H1 (cell line): ENCODE data around the gene ACAP2. TPM values are rescaled to one million over a fixed set of nuclear protein-coding genes. Genes with fewer than 3 reads are reported as not detected.

Source experiments
- CTCF ChIA-PET: fragments of 300-600 bp; sonication (Branson Sonifier 250); formaldehyde crosslinking; loops from one replicate; lab custom pipeline; 2021; ENCODE audit not compliant: partially characterized antibody; lab: Charles Lee
- POLR2A ChIA-PET: fragments of 300-600 bp; sonication (Branson Sonifier 250); formaldehyde crosslinking; loops from one replicate; lab custom pipeline; 2021; ENCODE audit warnings: inconsistent platforms; ENCODE audit not compliant: partially characterized antibody; lab: Charles Lee
- DNase-seq, 2 experiments: peaks; one replicate each; pipeline versions ENCODE4 v3.0.0 to v3.0.0-alpha.2; 2010 to 2022; ENCODE audit warnings: low spot score in 2 of 2, low read depth in 1 of 2, mixed read lengths in 1 of 2
- FAIRE-seq: peaks from 2 replicates; lab custom pipeline; 2011; peaks lifted over from hg19 to GRCh38; lab: Jason Lieb, UNC
- H2AFZ ChIP-seq: 2 replicates; pipeline ENCODE4 v1.8.1; 2012; ENCODE audit warnings: low read length, inconsistent platforms
- H2AK5ac ChIP-seq: 2 replicates; pipeline ENCODE4 v1.6.1; 2013; ENCODE audit warnings: low read depth, low read length
- H2BK120ac ChIP-seq: replicated peaks from 2 replicates; pipeline ENCODE3; 2013; ENCODE audit warnings: low read depth, low read length, inconsistent platforms
- H2BK12ac ChIP-seq: 2 replicates; pipeline ENCODE4 v1.6.1; 2013; ENCODE audit warnings: low read depth, low read length
- H2BK15ac ChIP-seq: 2 replicates; pipeline ENCODE4 v1.6.1; 2013; ENCODE audit warnings: low read length
- H2BK20ac ChIP-seq: 2 replicates; pipeline ENCODE4 v1.6.1; 2013; ENCODE audit warnings: low read length
- H2BK5ac ChIP-seq: 2 replicates; pipeline ENCODE4 v1.6.1; 2013; ENCODE audit warnings: low read depth, low read length
- H3K14ac ChIP-seq: 2 replicates; pipeline ENCODE4 v1.6.1; 2013; ENCODE audit warnings: inconsistent platforms; ENCODE audit not compliant: insufficient read length
- H3K18ac ChIP-seq: 2 replicates; pipeline ENCODE4 v1.6.1; 2013; ENCODE audit warnings: low read length; ENCODE audit errors: extremely low read depth
- H3K23ac ChIP-seq: 2 replicates; pipeline ENCODE4 v1.6.1; 2013; ENCODE audit warnings: inconsistent platforms; ENCODE audit not compliant: insufficient read length
- H3K23me2 ChIP-seq: 2 replicates; pipeline ENCODE4 v1.6.1; 2013; ENCODE audit warnings: low read depth, low read length
- H3K27ac ChIP-seq: 2 replicates; pipeline ENCODE4 v1.6.1; 2011; ENCODE audit warnings: low read depth, low read length, inconsistent platforms
- H3K27me3 ChIP-seq, 4 experiments: replicated peaks in 1 of 4; 1 replicate in 1 of 4; 2 replicates in 3 of 4; pipeline versions ENCODE4 v1.6.1 to v1.8.1; 2011 to 2013; ENCODE audit warnings: low read length in 3 of 4, mild to moderate bottlenecking in 3 of 4, inconsistent platforms in 2 of 4, mixed read lengths in 2 of 4, moderate library complexity in 1 of 4; ENCODE audit not compliant: control insufficient read depth in 3 of 4, insufficient read depth in 3 of 4; ENCODE audit errors: extremely low read depth in 1 of 4
- H3K36me3 ChIP-seq, 4 experiments: 2 replicates each; pipeline versions ENCODE4 v1.6.1 to v1.8.1; 2011 to 2013; ENCODE audit warnings: mild to moderate bottlenecking in 4 of 4, low read length in 3 of 4, moderate library complexity in 2 of 4, control low read depth in 1 of 4, inconsistent platforms in 1 of 4; ENCODE audit not compliant: insufficient read depth in 4 of 4, control insufficient read depth in 2 of 4
- H3K4ac ChIP-seq: replicated peaks from 2 replicates; pipeline ENCODE3; 2013; ENCODE audit warnings: low read length, low read depth, mixed read lengths, inconsistent platforms; ENCODE audit not compliant: insufficient read length
- H3K4me1 ChIP-seq, 4 experiments: replicated peaks in 1 of 4; 1 replicate in 1 of 4; 2 replicates in 3 of 4; pipeline versions ENCODE4 v1.6.1 to v1.8.1; 2011 to 2013; ENCODE audit warnings: low read length in 3 of 4, inconsistent platforms in 2 of 4, mixed read lengths in 1 of 4; ENCODE audit not compliant: insufficient read depth in 4 of 4, control insufficient read depth in 3 of 4
- H3K4me2 ChIP-seq, 2 experiments: 2 replicates each; pipeline versions ENCODE4 v1.6.1 to v1.8.1; 2011 to 2013; ENCODE audit warnings: low read depth in 2 of 2, low read length in 2 of 2, control low read depth in 1 of 2, inconsistent platforms in 1 of 2, mild to moderate bottlenecking in 1 of 2; ENCODE audit not compliant: insufficient read depth in 1 of 2
- H3K4me3 ChIP-seq, 4 experiments: fragments of 200-600, 300-600 bp in 1 of 4; sonication (generic), shearing (Covaris generic), sonication (Bioruptor Twin) in 1 of 4; 2 replicates each; pipeline versions ENCODE4 v1.5.1 to v1.8.1; 2011 to 2016; ENCODE audit warnings: low read length in 4 of 4, low read depth in 3 of 4, control low read depth in 2 of 4, inconsistent platforms in 2 of 4, mild to moderate bottlenecking in 2 of 4, mixed read lengths in 1 of 4, moderate library complexity in 1 of 4; ENCODE audit not compliant: insufficient read depth in 2 of 4; ENCODE audit errors: extremely low read depth in 1 of 4
- H3K56ac ChIP-seq: replicated peaks from 2 replicates; pipeline ENCODE3; 2013; ENCODE audit warnings: low read depth, mild to moderate bottlenecking, mixed read lengths, low read length, inconsistent platforms; ENCODE audit not compliant: insufficient read length
- H3K79me1 ChIP-seq: 2 replicates; pipeline ENCODE4 v1.6.1; 2013; ENCODE audit warnings: low read depth, low read length, control low read depth
- H3K79me2 ChIP-seq, 2 experiments: 2 replicates each; pipeline versions ENCODE4 v1.6.1 to v1.8.1; 2012 to 2013; ENCODE audit warnings: low read length in 2 of 2, mild to moderate bottlenecking in 2 of 2, inconsistent platforms in 1 of 2; ENCODE audit not compliant: insufficient read depth in 2 of 2, control insufficient read depth in 1 of 2
- H3K9ac ChIP-seq, 4 experiments: replicated peaks in 1 of 4; 1 replicate in 1 of 4; 2 replicates in 3 of 4; pipeline versions ENCODE4 v1.6.1 to v1.8.1; 2011 to 2013; ENCODE audit warnings: low read depth in 3 of 4, low read length in 3 of 4, control low read depth in 2 of 4, mild to moderate bottlenecking in 2 of 4, moderate library complexity in 2 of 4, inconsistent platforms in 1 of 4; ENCODE audit errors: extremely low read depth in 1 of 4
- H3K9me3 ChIP-seq, 2 experiments: 2 replicates each; pipeline versions ENCODE4 v1.6.1 to v1.8.1; 2012 to 2013; ENCODE audit warnings: mild to moderate bottlenecking in 2 of 2, moderate library complexity in 2 of 2, control low read depth in 1 of 2, inconsistent platforms in 1 of 2, low read depth in 1 of 2, low read length in 1 of 2, mixed read lengths in 1 of 2; ENCODE audit not compliant: insufficient read depth in 2 of 2
- H4K20me1 ChIP-seq, 2 experiments: replicated peaks in 1 of 2; 2 replicates each; pipeline versions ENCODE3 to v1.8.1; 2011 to 2013; ENCODE audit warnings: inconsistent platforms in 2 of 2, low read length in 2 of 2, mild to moderate bottlenecking in 1 of 2; ENCODE audit not compliant: insufficient read depth in 2 of 2, control insufficient read depth in 1 of 2
- H4K5ac ChIP-seq: 2 replicates; pipeline ENCODE4 v1.6.1; 2013; ENCODE audit warnings: low read length, low read depth, mixed read lengths, inconsistent platforms; ENCODE audit not compliant: insufficient read length
- H4K8ac ChIP-seq: 2 replicates; pipeline ENCODE4 v1.8.0; 2013; ENCODE audit warnings: mild to moderate bottlenecking, moderate library complexity, low read length, inconsistent platforms; ENCODE audit not compliant: insufficient read depth; ENCODE audit errors: extremely low read depth
- H4K91ac ChIP-seq: replicated peaks from 2 replicates; pipeline ENCODE3; 2013; ENCODE audit warnings: low read length, mixed read lengths, inconsistent platforms; ENCODE audit not compliant: insufficient read length
- E2F6 ChIP-seq: IDR thresholded peaks from 2 replicates; pipeline ENCODE4 v1.6.1; 2012; ENCODE audit warnings: inconsistent platforms
- EZH2 ChIP-seq: fragments of 200-600 bp; sonication (generic); IDR thresholded peaks from 2 replicates; pipeline ENCODE4 v1.7.1; 2012; ENCODE audit warnings: low read depth, mild to moderate bottlenecking, moderate library complexity, low read length, inconsistent platforms; ENCODE audit not compliant: severe bottlenecking
- HDAC2 ChIP-seq, 2 experiments: fragments of 300-600 bp in 1 of 2; sonication (generic) in 1 of 2; IDR thresholded peaks; 2 replicates each; pipeline ENCODE4 v1.6.1; 2011 to 2012; ENCODE audit warnings: low read depth in 2 of 2, low read length in 2 of 2, mild to moderate bottlenecking in 2 of 2, moderate library complexity in 2 of 2, borderline replicate concordance in 1 of 2, inconsistent platforms in 1 of 2
- KDM1A ChIP-seq: fragments of 200-600, 300-600 bp; sonication (generic); IDR thresholded peaks from 2 replicates; pipeline ENCODE4 v1.7.1; 2016; ENCODE audit warnings: mild to moderate bottlenecking, low read length, borderline replicate concordance
- KDM4A ChIP-seq: IDR thresholded peaks from one replicate; pipeline ENCODE4 v1.7.1; 2012; ENCODE audit warnings: low read depth, mild to moderate bottlenecking, moderate library complexity, low read length, inconsistent platforms; ENCODE audit not compliant: severe bottlenecking
- RAD21 ChIP-seq, 2 experiments: IDR thresholded peaks in 1 of 2; conservative IDR thresholded peaks in 1 of 2; 2 replicates each; pipeline ENCODE4 v1.6.1; 2011; ENCODE audit warnings: low read depth in 2 of 2, low read length in 2 of 2, improper control_type of control experiment in 1 of 2, inconsistent platforms in 1 of 2, mild to moderate bottlenecking in 1 of 2, moderate library complexity in 1 of 2
- SAP30 ChIP-seq: fragments of 300-600 bp; sonication (generic); IDR thresholded peaks from 2 replicates; pipeline ENCODE4 v1.7.1; 2012; ENCODE audit warnings: low read length, moderate library complexity, mild to moderate bottlenecking, inconsistent platforms; ENCODE audit not compliant: insufficient read depth, insufficient replicate concordance
- SRF ChIP-seq: IDR thresholded peaks from 2 replicates; pipeline ENCODE4 v1.6.1; 2011; ENCODE audit warnings: mild to moderate bottlenecking, low read depth, low read length, moderate library complexity
- WGBS, 2 experiments: shearing (Covaris generic) in 1 of 2; methylation state at CpG; one replicate each; pipeline versions ENCODE4 v1.1.6 to v1.1.7; 2013 to 2015; ENCODE audit warnings: low lambda C conversion rate in 2 of 2, mixed read lengths in 2 of 2, inconsistent platforms in 1 of 2, low coverage in 1 of 2, missing lambda C conversion rate in 1 of 2; ENCODE audit not compliant: insufficient replicate concordance in 2 of 2, insufficient coverage in 1 of 2, insufficient read length in 1 of 2; ENCODE audit errors: extremely low coverage in 1 of 2, missing lambda C conversion rate in 1 of 2; 5-methylcytosine and 5-hydroxymethylcytosine counted together
- polyA plus RNA-seq, 7 experiments: library from polyadenylated mRNA; depleted of rRNA in 3 of 7; stranded (reverse) in 5 of 7; unstranded in 2 of 7; fragments of >200 nt in 5 of 7; fragments of 200-250 nt in 2 of 7; gene quantifications; 1 replicate in 5 of 7; 2 replicates in 1 of 7; 4 replicates in 1 of 7; pipeline versions ENCODE4 v1.2.1 to v1.2.3, GENCODE V29; 2011 to 2013; ENCODE audit warnings: missing spikeins in 2 of 7, mixed read lengths in 2 of 7
- total RNA-seq: library from RNA; stranded (reverse); fragmentation: NEBNext Ultra II Directional; extraction: Animal tissue kit (Norgen Biotek cat#: 25700); gene quantifications from 2 replicates; pipeline ENCODE4 v1.2.1, GENCODE V29; 2021

ACAP2 gene
- total and polyA plus RNA-seq, 2 of the 8 experiments (the other 6 are each of a cell fraction or from before 2014, with no cell fraction given) = 7.7 to 37.3 TPM

GRCh38 chr3:195270079-195270816, 172.6 kb downstream of the ACAP2 start:
- H2BK20ac ChIP-seq = no peak overlapping the region
- H3K4ac ChIP-seq = no peak overlapping the region
- H2AFZ ChIP-seq = no peak overlapping the region
- H3K4me3 ChIP-seq = peak overlapping the region; percentile 70 to 86 (median 80)
- H3K9me3 ChIP-seq = no peaks in the 10 kb centered on the region
- peaks cover 0 to 9% (median 7%) of the 10 kb centered on the region in 4 experiments; a peak in 5 of 7 replicates for H3K4me1 ChIP-seq
- no peaks in the 10 kb centered on the region for H3K27me3 ChIP-seq
- no peak overlapping the region for H2AK5ac ChIP-seq
- H3K23ac ChIP-seq = no peak overlapping the region
- H4K5ac ChIP-seq = peak overlapping the region; percentile 57
- H2BK120ac ChIP-seq = no peak overlapping the region
- H3K56ac ChIP-seq = peak overlapping the region; percentile 80
- H2BK15ac ChIP-seq = no peak overlapping the region
- peaks cover 16 to 25% of the 10 kb centered on the region in 2 experiments for H4K20me1 ChIP-seq
- peak overlapping the region; percentile 82 for H4K91ac ChIP-seq
- H3K4me2 ChIP-seq = peak overlapping the region; percentile 80 to 87
- H3K27ac ChIP-seq = no peak overlapping the region; the same call in 1 of the 2 replicates
- H3K14ac ChIP-seq = no peak overlapping the region
- H4K8ac ChIP-seq = peak overlapping the region; percentile 89
- peak overlapping the region; percentile 52 to 98 (median 92) for H3K9ac ChIP-seq
- 1% methylated on average over 49 of the region's 52 CpGs; no CpG with 5 or more reads in 1 of the 2 experiments for WGBS, 2 experiments
- H2BK5ac ChIP-seq = no peak overlapping the region
- peak overlapping the region; percentile 88 for H3K18ac ChIP-seq
- peaks cover 16 to 49% of the 10 kb centered on the region in 2 experiments for H3K79me2 ChIP-seq
- H3K79me1 ChIP-seq = peaks cover 26% of the 10 kb centered on the region
- H3K23me2 ChIP-seq = peaks cover 5% of the 10 kb centered on the region
- FAIRE-seq = no peak
- no peak overlapping the region for H2BK12ac ChIP-seq
- ChIA-PET CTCF (interaction anchor here (0.6 to 6.0 kb wide), 25 partner anchors 9 to 588 kb away, joined by 3 to 65 read pairs (median 4); partner anchors contain the start of gene PPP1R2), POLR2A (interaction anchor here (0.7 to 3.4 kb wide), 17 partner anchors 9 to 587 kb away, joined by 3 to 30 read pairs (median 4); partner anchors contain the start of genes ACAP2, FAM43A and PPP1R2)
- H3K36me3 ChIP-seq = peaks cover 2 to 14% (median 5%) of the 10 kb centered on the region in 4 experiments; a peak in 5 of 8 replicates
- peak in 1 of 2 experiments; percentile 78 for DNase-seq
- TF ChIP-seq SAP30 (peak; percentile 37), SRF (no peak), RAD21 (IDR thresholded peaks at IDR 0.05 in 1 of 2, conservative IDR thresholded peaks at IDR 0.05 in 1 of 2; ENCODE audit: low read depth in 2 of 2, low read length in 2 of 2) (0 out of 4 replicates have a peak, but pooled peaks of 1 of the 2 experiments have one; percentile 6), EZH2 (peak; percentile 25), KDM1A (no peak), KDM4A (peak; percentile 70), HDAC2 (IDR thresholded peaks at IDR 0.05; ENCODE audit: borderline replicate concordance in 1 of 2, low read depth in 2 of 2, low read length in 2 of 2) (peak in 1 of 2 experiments; percentile 90; a peak in 1 of 4 replicates), E2F6 (peak; percentile 90)
